HG02840 (cell line): ENCODE data around the gene SSBP4.

Source experiments
- ATAC-seq: cut with Tn5 transposase; IDR thresholded peaks from one replicate; pipeline ENCODE4 v1.9.1; 2021; ENCODE audit warnings: mild to moderate bottlenecking, moderate library complexity, moderate number of reproducible peaks; ENCODE audit not compliant: unreplicated experiment, low FRiP score

The SSBP4 gene

GRCh38 chr19:18441804-18442788, 22.9 kb downstream of the SSBP4 start:
- no peak for ATAC-seq

DNA sequence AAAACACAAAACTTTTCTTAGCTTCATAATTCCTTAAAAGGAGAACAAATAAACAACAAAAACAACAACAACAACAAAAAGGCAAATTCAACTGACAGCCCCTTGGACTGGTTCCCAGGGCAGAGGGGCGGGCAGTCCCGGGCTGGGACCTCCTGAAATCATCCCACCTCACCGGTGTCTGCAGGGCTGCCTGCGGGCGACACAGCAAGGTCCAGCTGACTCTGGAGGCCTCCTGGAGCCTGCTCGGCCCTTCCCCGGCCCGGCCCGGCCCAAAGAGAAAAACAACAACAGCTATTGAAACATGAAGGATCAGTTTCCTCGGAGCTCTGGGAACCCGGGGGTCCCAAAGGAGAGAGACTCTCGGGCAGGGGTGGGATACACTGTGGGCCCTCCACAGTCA, 23.7 kb downstream of the SSBP4 start:
- no peak for ATAC-seq

- ATAC-seq = no peak
These were observed 24.2 kb downstream of the SSBP4 start for GRCh38 chr19:18443406-18443805.

DNA sequence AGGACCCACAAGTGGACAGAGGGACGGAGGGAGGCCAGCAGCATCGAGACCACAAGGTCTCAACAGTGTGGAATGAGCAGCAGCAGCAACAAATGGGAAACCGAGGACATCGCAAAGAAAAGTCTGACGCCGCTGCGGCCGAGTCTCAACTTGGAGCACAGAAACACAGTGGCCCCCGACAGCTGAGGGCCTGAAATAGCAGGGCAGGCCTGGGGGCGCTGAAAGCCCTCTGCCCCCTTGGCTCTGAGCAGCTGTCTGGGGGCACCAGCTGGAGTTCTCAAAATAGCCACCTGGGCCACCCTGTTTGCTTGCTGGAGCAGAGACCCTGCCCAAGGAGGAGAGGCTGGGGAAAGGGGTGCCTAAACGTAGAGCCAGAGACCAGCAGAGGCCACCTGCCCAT, 24.6 kb downstream of the SSBP4 start:
- ATAC-seq = no peak

DNA sequence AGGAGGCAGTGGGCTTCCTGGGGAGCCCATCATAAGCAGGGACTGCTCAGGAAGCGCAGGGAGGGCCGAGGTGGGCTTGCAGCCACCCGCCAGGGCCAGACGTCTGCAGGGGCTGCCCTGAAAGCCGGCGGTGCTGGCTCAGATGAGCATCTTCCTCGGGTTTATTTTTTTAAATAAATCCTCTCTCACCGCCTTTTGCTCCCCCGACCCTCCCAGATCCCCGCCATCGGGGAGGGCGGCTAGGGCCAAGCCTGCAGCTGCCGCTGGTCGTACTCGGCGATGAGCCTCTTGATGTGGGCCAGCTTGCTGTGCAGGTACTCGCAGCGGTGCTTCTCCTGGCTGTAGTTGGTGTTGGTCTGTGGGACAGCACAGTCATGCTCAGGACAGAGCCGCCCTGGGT, 25.3 kb downstream of the SSBP4 start:
- no peak for ATAC-seq

GRCh38 chr19:18445262-18445948, 26.2 kb downstream of the SSBP4 start:
- no peak for ATAC-seq

DNA sequence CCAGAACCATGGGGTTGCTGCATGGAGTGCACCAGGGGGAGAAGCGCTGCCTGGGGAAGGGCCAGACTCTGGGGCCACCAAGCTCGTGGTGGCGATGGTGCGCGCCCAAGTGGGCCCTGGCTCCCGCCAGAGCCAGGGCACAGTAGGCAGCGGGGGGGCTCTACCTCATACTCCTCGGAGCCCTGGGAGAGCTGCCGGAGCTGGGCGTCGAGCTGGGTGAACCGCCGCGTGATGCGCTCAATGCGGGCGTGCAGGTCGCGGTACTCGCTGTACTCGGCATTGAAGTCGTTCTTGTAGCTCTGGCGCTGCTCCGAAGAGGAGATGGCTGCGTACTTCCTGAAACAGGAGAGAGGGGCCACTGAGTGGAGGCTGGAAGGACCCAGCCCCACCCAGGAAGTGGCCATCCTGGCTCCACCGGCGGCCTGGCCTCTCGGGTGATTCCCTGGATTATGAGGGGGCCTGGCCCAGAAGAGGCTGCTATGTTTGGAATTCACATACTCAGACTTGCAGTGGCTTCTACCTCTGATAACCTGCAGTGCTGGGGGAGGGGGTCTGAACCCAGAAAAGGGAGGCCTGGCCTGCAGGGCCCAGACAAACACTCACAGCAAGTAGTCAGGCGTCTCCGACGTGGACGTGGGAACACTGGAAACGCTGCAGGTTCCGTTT, 27.1 kb downstream of the SSBP4 start:
- ATAC-seq = no peak

DNA sequence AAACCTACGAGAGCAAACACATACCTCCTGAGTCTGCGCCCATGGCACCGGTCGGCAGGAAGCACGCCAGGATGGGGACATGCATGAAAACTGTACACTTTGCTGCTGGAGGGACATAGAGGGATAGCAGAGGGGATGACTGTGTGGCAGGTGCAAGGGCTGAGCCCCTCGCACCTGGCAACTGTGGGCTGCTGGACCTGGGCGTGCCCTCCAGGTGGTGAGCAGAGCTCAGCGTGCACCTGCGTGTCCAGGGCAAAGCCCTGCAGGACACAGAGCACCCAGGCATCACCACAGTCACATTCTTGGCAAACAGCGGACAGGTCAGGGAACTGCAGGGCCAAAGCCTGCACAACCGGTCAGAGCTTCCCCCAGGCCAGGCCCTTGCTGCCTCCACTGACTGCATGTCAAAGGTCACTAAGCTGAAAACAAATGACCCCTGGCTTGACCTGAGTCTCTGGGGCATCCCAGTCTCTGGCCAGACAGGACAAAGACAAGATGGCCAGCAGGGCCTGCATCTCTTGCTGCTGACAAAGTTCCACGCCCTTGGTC, 27.7 kb downstream of the SSBP4 start:
- no peak for ATAC-seq

DNA sequence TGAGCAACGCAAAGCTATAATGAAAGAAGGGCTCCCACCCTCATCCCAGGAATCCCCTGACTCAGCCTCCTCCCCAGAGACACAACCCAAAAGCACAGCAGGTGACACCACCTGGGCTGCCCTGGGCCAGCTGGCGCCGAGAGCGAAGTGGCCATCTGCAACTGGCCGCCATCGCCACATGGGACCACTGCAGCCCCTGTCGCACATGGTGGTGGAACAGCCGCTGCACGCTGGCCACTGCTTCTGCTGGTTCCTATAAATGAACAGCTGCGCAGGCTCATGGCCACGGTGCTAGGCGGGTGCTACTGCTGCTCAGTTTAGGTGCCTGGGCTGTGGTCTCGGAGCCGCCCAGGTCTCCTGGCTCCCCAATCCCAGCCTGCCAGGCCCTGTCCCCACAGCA, 30.4 kb downstream of the SSBP4 start:
- no peak for ATAC-seq

GRCh38 chr19:18450021-18450930, 31.1 kb downstream of the SSBP4 start:
- ATAC-seq = no peak

DNA sequence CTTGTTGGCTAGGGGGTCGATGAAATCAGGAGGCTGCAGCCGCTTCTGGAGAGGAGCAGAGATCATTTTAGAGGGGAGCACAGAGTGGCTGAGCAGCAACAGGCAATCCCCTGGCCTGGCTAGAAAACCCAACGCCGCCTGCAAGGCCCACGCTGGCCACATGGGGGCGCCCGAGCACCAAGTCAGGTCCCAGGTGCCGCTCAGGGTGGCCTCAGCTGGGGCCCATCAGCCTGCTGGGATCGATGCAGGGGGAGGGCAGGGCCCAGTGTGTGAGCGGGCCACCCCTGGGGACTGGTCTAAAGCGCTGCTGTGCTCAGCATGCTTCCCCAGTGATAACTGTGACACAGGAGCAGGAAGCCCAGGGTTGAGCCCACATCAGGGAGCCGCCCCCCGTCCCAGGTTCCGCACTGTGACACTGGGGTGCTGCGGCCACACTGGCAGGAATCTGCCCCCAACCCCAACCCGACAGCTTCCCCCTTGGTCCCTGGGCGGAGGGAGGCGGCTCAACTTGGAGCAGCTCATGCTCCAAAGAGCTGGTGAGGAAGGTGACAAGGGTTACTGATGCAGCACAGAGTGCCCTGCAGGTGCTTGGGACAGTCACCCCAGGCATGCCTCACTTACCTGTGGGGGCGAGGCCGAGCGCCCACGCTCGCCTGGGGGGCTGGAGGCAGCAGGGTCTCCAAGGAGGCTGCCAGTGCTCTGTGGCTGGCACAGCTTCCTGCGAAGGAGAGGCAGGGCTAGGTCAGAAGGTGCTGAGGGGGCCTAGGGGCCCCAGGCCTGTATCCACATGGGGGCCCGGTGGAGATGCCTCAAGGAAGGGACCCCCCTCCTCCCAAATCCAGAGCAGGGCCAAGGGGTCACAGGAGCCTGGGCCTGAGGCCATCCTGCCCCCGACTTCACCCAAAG, 32.0 kb downstream of the SSBP4 start:
- no peak for ATAC-seq

DNA sequence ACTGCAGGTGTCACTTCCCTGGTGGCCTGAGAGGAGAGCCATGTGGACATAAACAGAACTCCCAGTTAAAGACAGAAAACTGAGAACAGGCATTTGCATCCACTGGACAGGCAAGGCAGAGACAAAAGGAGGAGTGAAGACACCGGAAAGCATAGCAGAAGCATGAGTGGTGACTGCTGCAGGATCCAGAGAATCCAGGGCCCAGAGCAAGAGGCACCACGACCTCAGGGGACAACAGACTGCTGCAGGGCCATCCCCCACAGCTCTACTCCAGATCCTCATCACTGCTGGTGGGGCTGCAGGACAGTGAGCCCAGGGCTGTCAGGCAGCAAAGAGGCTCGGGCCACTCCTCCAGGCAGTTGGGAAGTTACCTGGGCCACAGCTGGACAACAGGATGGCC, 33.2 kb downstream of the SSBP4 start:
- no peak for ATAC-seq

DNA sequence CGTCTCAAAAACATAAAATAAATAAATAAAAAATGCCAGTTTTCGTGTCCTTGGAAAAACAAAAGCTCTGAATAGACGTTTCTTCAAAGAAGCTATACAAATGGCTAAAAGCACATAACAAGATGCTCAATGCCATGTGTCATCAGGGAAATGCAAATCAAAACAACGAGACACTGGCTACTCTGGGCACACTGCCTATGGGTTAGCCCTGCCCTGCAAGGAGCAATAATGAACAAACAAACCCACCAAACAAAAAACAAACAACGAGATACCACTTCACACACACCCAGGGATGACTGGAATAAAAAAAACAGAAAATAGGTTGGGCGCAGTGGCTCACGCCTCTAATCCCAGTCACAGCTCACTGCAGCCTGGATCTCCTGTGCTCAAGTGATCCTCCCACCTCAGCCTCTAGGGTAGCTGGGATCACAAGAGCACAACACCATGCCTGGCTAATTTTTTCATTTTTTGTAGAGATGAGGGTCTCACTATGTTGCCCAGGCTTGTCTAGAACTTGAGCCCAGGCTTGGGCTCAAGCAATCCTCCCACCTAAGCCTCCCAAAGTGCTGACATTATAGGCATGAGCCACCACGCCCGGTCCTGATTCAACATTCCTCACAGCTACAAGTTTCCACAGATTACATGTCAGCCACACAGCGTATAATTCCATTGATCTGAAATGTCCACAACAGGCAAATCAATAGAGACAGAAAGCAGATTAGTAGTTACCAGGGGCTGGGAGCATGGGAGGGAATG, 34.2 kb downstream of the SSBP4 start:
- ATAC-seq = no peak

GRCh38 chr19:18456279-18456678, 37.1 kb downstream of the SSBP4 start:
- no peak for ATAC-seq

GRCh38 chr19:18456974-18457373, 37.8 kb downstream of the SSBP4 start:
- no peak for ATAC-seq

DNA sequence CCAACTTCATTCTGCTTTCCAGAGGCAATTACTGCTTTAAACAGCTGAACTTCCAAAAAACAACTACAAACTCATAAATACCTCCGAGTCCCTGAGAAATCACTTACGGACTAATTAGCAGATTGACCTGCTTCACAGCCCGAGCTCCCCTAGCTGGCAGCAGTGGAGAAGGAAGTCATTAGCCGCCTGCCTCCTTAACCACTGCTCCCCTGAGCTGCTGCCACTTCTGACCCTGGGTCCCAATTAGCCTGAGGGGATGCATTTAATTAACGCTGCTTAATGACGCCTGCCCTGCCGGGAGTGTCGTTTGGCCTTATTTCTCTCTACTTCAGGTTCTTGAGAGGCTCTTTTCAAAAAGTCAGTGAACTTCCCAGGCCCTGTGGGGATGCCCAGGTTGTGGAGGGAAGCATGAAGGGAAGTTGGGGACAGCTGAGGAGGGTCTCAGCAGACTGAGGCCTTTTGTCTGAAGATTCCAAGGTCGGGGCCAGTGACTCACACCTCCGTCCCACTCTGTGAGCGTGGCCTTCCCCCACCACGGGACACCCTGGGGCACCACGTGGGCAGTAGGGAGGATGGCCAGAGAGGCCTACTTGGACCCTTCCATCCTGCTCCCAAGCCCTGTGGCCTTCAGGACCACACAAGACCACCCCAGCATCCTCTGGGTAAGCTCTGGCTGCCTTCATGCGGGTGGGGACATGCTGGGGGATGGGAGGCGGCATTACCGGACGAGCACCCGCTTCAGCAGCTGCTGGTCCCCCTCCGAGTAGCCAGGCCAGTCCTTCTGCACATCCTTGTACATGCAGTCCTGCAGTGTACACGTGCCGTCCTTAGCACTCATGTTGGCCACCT, 38.5 kb downstream of the SSBP4 start:
- no peak for ATAC-seq

DNA sequence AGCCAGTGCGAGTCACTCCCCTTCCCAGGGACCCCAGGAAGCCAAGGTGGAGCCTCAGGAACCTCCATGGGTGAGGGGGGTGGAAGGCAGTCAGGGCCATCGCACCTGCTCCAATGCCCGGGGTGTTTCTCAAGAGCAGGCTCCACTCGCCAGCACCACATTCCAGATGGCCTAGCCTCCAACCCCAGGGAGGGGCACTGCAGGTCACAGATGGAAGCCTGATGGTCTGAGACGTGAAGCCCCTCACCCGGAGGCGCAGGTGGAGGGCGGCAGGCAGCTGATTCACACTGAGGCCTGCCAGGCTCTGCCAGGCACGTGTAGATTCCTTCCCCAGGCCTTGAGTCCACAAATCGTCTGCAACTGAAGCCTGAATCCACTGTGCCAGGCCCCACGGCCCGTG, 41.7 kb downstream of the SSBP4 start:
- no peak for ATAC-seq
